GM23338 (cell line): Measurements from ENCODE around the gene RGS16. TPM values are rescaled to one million over a fixed set of nuclear protein-coding genes. Genes with fewer than 3 reads are reported as not detected.

Source experiments
- ATAC-seq: fragments of 200-7000 bp; cut with Tn5 transposase; 3 replicates; pipeline ENCODE4 v1.9.1; 2020
- DNase-seq: peaks from one replicate; pipeline ENCODE4 v3.0.0-alpha.2; 2015; ENCODE audit warnings: low spot score
- H2AFZ ChIP-seq: fragments of 200-600 bp; sonication (generic); 2 replicates; pipeline ENCODE4 v1.8.0; 2016; ENCODE audit warnings: antibody characterized with exemption, mild to moderate bottlenecking, moderate library complexity
- H3F3A ChIP-seq: fragments of 200-600 bp; sonication (generic); replicated peaks from 2 replicates; pipeline ENCODE4 v1.8.0; 2017; ENCODE audit warnings: antibody characterized with exemption, mixed run types, low read depth
- H3K27ac ChIP-seq: fragments of 200-600 bp; sonication (generic); 2 replicates; pipeline ENCODE4 v1.6.1; 2016; ENCODE audit warnings: low read depth
- H3K27me3 ChIP-seq: fragments of 200-600 bp; sonication (generic); 2 replicates; pipeline ENCODE4 v1.8.0; 2016; ENCODE audit warnings: mild to moderate bottlenecking, mixed run types, moderate library complexity; ENCODE audit not compliant: insufficient read depth
- H3K36me3 ChIP-seq: fragments of 200-600 bp; sonication (generic); 2 replicates; pipeline ENCODE4 v1.8.0; 2016; ENCODE audit warnings: mild to moderate bottlenecking; ENCODE audit not compliant: insufficient read depth
- H3K4me1 ChIP-seq: fragments of 200-600 bp; sonication (generic); 2 replicates; pipeline ENCODE4 v1.8.0; 2016; ENCODE audit warnings: mild to moderate bottlenecking, moderate library complexity; ENCODE audit not compliant: insufficient read depth
- H3K4me2 ChIP-seq: fragments of 200-600 bp; sonication (generic); 2 replicates; pipeline ENCODE4 v1.7.1; 2017; ENCODE audit warnings: mixed run types
- H3K4me3 ChIP-seq: fragments of 200-600 bp; sonication (generic); 2 replicates; pipeline ENCODE4 v1.6.1; 2016; ENCODE audit warnings: mixed run types
- H3K79me2 ChIP-seq: fragments of 200-600 bp; sonication (generic); replicated peaks from 2 replicates; pipeline ENCODE4 v1.8.0; 2017; ENCODE audit warnings: mild to moderate bottlenecking; ENCODE audit not compliant: insufficient read depth
- H3K9me2 ChIP-seq: fragments of 200-600 bp; sonication (generic); 2 replicates; pipeline ENCODE4 v1.8.0; 2017; ENCODE audit not compliant: insufficient read depth
- H4K20me1 ChIP-seq: fragments of 200-600 bp; sonication (generic); replicated peaks from 2 replicates; pipeline ENCODE4 v1.8.0; 2017; ENCODE audit warnings: mild to moderate bottlenecking; ENCODE audit not compliant: insufficient read depth
- H3K27ac Mint-ChIP-seq: 2 replicates; pipeline ENCODE4 v1.8.0; 2020; ENCODE audit warnings: inconsistent platforms, mild to moderate bottlenecking, moderate library complexity, mixed read lengths
- H3K27me3 Mint-ChIP-seq: 3 replicates; pipeline ENCODE4 v1.8.0; 2022; ENCODE audit warnings: low read depth, mild to moderate bottlenecking, moderate library complexity, mixed read lengths, inconsistent platforms; ENCODE audit not compliant: insufficient read depth, poor library complexity
- H3K36me3 Mint-ChIP-seq: 3 replicates; pipeline ENCODE4 v1.8.0; 2021; ENCODE audit warnings: low read depth, mild to moderate bottlenecking, inconsistent platforms, moderate library complexity, mixed read lengths
- H3K4me1 Mint-ChIP-seq: 3 replicates; pipeline ENCODE4 v1.8.0; 2020; ENCODE audit warnings: mild to moderate bottlenecking, inconsistent platforms, mixed read lengths
- H3K4me3 Mint-ChIP-seq: 3 replicates; pipeline ENCODE4 v1.8.0; 2021; ENCODE audit warnings: moderate library complexity, mild to moderate bottlenecking, inconsistent platforms, mixed read lengths
- H3K9me3 Mint-ChIP-seq: 3 replicates; pipeline ENCODE4 v1.8.0; 2020; ENCODE audit warnings: moderate library complexity, mild to moderate bottlenecking, inconsistent platforms, mixed read lengths
- CREB1 ChIP-seq: fragments of 250-450 bp; sonication (Bioruptor Pico); IDR thresholded peaks from 2 replicates; pipeline ENCODE4 v1.5.0; 2020; ENCODE audit warnings: low read depth, mild to moderate bottlenecking, moderate library complexity
- CTCF ChIP-seq, 2 experiments: fragments of 200-600 bp in 1 of 2; sonication (generic) in 1 of 2; conservative IDR thresholded peaks; 2 replicates each; pipeline versions ENCODE4 v1.5.1 to v1.6.1; 2016 to 2017; ENCODE audit warnings: antibody characterized with exemption in 2 of 2, low read depth in 2 of 2, mild to moderate bottlenecking in 2 of 2, moderate library complexity in 1 of 2
- EZH2 ChIP-seq: fragments of 200-600 bp; sonication (generic); IDR thresholded peaks from one replicate; pipeline ENCODE4 v1.8.0; 2017; ENCODE audit warnings: antibody characterized with exemption, mild to moderate bottlenecking, low read depth; ENCODE audit not compliant: unreplicated experiment
- NANOG ChIP-seq: IDR thresholded peaks from 2 replicates; pipeline ENCODE4 v1.6.1; 2016; ENCODE audit warnings: antibody characterized with exemption, borderline replicate concordance
- REST ChIP-seq: IDR thresholded peaks from one replicate; pipeline ENCODE4 v1.6.1; 2018; ENCODE audit warnings: antibody characterized with exemption; ENCODE audit not compliant: unreplicated experiment
- STAT1 ChIP-seq: IDR thresholded peaks from one replicate; pipeline ENCODE4 v1.6.1; 2016; ENCODE audit warnings: antibody characterized with exemption; ENCODE audit not compliant: unreplicated experiment
- ZNF114 ChIP-seq: fragments of 250-450 bp; sonication (Bioruptor Pico); IDR thresholded peaks from 2 replicates; pipeline ENCODE4 v1.5.0; 2020; ENCODE audit warnings: mild to moderate bottlenecking, moderate library complexity
- ZNF331 ChIP-seq: fragments of 250-450 bp; sonication (Bioruptor Pico); IDR thresholded peaks from 2 replicates; pipeline ENCODE4 v1.5.0; 2020; ENCODE audit warnings: low read depth, mild to moderate bottlenecking, moderate library complexity
- ZNF462 ChIP-seq: fragments of 250-450 bp; sonication (Bioruptor Pico); IDR thresholded peaks from 2 replicates; pipeline ENCODE4 v1.5.0; 2020; ENCODE audit warnings: mild to moderate bottlenecking, moderate library complexity
- polyA plus RNA-seq: library from polyadenylated mRNA; unstranded; fragments of >200 nt; fragmentation: Nextera tagmentation; extraction: Ambion mirVana; gene quantifications from 2 replicates; pipeline ENCODE4 v1.2.1, GENCODE V29; 2016
- total RNA-seq: library from RNA; depleted of rRNA; stranded (reverse); fragments of >200 nt; shearing (Covaris generic); gene quantifications from 2 replicates; pipeline ENCODE4 v1.2.3, GENCODE V29; 2014

Gene RGS16
- total and polyA plus RNA-seq, 2 experiments from 2014 or later = 15.4 to 31.6 TPM

GRCh38 chr1:182624577-182624976 is 20.4 kb upstream of the RGS16 start:
- Mint-ChIP-seq H3K4me3 (no peak overlapping the region), H3K4me1 (peaks cover 33% of the 10 kb centered on the region)
- H2AFZ ChIP-seq = peak overlapping the region; percentile 63; the same call in 1 of the 2 replicates

More at GRCh38 chr1:182624577-182624976, 20.4 kb upstream of the RGS16 start:
- Histone ChIP-seq H3K27me3 (no peaks in the 10 kb centered on the region), H3K4me2 (no peak overlapping the region), H3K27ac (no peak overlapping the region), H4K20me1 (no peaks in the 10 kb centered on the region), H3K79me2 (no peaks in the 10 kb centered on the region), H3K4me3 (no peak overlapping the region), H3K36me3 (no peaks in the 10 kb centered on the region), H3K4me1 (peaks cover 25% of the 10 kb centered on the region), H3K9me2 (no peaks in the 10 kb centered on the region), H3F3A (no peaks in the 10 kb centered on the region)
- H3K36me3 Mint-ChIP-seq = peaks cover 3% of the 10 kb centered on the region; the same call in 1 of the 3 replicates
- TF ChIP-seq ZNF331 (CRISPR knock-in tag) (no peak), STAT1 (no peak), ZNF114 (CRISPR knock-in tag) (no peak), CREB1 (CRISPR knock-in tag) (no peak), ZNF462 (CRISPR knock-in tag) (no peak), CTCF (conservative IDR thresholded peaks at IDR 0.05; ENCODE audit: low read depth in 2 of 2) (no peak), REST (no peak), NANOG (no peak), EZH2 (no peak)
- ATAC-seq (no peak), DNase-seq (no peak)
- peaks cover 7% of the 10 kb centered on the region for H3K9me3 Mint-ChIP-seq
- H3K27ac Mint-ChIP-seq = no peak overlapping the region
- H3K27me3 Mint-ChIP-seq = peaks cover 7% of the 10 kb centered on the region
